HG03159 (cell line): ENCODE measurements around the gene DUSP22.
A peak's percentile ranks its signal among the peaks of the same experiment; 100 is the strongest.
"Not testable (repeated sequence)": the region's sequence is repeated elsewhere in the genome, so short reads cannot be mapped to it uniquely, and the experiment has no call there.

Experiments used
- ATAC-seq: cut with Tn5 transposase; IDR thresholded peaks from one replicate; pipeline ENCODE4 v1.9.1; 2021; ENCODE audit warnings: mild to moderate bottlenecking, moderate library complexity; ENCODE audit not compliant: unreplicated experiment

The DUSP22 gene

GRCh38 chr6:279341-280029, 12.8 kb upstream of the DUSP22 start:
- no peak for ATAC-seq

GRCh38 chr6:280775-281468, 11.4 kb upstream of the DUSP22 start:
- ATAC-seq: no peak

DNA sequence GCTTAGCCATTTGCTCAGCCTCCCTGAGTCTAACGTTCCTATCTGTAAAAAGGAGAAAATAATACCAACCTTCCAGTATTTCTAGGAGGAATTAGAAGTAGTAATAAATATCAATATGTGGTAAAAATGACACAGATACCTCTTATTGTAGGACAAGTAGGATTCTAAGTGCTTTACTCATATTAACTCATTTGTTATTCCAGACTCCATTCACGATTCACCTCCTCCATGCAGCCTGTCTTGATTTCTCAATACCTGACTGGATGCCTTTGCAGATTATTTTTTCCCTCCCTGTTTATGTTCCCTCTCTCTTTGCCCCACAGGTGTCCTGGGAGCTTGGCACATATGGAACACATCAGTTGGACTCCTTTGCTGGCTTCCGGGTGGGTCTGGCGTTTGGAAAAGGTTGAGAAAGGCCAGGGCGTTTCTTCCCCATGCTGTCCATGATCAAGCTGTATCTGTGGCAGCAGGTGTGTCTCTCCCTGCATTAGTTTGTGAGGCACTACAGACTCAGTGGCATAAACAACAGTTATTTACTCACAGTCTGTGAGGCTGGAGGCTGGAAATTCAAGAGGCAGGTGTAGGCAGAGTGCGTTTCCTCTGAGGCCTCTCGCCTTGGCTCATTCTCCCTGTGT, 10.7 kb upstream of the DUSP22 start:
- no peak for ATAC-seq

DNA sequence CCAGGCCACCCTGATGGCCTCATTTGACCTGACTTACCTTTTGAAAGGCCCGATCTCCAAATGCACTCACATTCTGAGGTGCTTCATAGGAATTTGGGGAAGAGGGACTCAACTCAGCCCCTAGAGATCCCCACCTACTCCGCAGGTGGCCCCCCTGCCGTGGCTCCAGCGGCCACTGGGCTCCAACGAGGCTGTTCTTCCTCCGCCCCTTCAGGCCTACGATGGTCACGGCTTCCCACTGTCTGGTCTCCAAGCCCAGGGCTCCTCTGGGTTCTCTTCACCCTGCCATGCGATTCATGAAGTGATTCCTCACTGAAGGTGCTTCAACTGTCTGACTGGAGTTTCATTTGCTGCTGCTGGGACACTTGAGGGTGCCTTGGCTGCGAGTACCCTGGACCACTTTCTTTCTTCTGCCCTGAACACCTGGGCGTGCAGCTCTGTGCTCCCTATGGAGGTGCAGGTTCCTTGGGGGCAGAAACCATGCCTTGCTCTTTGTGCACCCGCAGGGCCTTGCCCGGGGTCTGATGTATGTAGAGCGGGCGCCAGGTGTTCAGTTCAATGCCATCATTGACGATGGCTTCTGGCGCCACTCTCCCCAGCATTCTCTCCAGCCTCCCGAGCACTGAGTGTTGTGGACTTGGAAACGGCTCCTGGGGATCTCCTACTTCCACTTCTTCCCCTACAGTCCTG, 10.0 kb upstream of the DUSP22 start:
- no peak for ATAC-seq

DNA sequence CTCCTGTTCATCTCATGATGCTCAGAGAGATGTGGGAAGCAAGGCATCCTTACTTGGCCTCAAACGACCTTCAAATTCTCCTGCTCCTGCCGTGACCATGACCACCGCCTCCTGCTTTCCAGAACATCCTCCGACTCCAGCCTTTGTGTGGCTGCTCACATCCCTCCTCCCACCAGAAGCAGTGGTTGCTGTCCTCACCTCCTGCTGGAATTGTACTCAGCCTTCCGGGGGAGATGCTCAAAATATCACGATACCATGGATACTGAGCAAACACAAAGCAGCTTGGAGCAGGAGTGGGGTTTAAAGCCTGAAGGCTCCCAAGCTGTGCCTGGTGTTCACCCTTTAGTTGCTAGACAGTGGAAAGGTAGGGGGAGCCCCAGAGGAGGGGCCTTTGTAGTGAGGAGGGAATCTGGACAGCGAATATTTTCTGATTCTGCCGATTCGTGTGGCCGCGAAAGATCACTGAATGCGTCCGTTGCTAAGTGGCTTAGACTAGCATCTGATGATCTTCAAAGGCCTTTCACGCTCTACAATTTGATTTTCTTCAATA, 9.3 kb upstream of the DUSP22 start:
- no peak for ATAC-seq

DNA sequence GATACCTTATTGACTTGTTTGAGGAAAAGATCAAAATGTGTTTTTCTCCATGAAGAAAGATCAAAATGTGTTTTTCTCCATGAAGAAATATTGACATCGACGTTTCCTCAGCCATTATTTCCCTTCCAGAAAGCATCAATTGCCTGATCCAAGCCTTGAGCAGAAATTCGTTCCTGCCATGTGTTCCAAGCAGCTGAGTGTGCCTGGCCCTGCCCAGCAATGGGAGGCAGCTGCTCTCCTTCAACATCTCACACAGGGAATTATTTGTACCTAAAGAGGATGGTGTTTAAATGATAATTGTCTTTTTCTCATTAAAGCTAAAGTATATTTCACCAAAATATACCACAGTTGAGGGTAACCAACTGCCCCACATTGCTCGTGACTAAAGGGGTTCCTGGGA, 7.8 kb upstream of the DUSP22 start:
- ATAC-seq: no peak

GRCh38 chr6:285030-285771, 7.1 kb upstream of the DUSP22 start:
- no peak for ATAC-seq

GRCh38 chr6:285902-286301, 6.4 kb upstream of the DUSP22 start:
- ATAC-seq: not testable (repeated sequence)

- no peak for ATAC-seq
Observed at GRCh38 chr6:286681-287488, 5.4 kb upstream of the DUSP22 start.

DNA sequence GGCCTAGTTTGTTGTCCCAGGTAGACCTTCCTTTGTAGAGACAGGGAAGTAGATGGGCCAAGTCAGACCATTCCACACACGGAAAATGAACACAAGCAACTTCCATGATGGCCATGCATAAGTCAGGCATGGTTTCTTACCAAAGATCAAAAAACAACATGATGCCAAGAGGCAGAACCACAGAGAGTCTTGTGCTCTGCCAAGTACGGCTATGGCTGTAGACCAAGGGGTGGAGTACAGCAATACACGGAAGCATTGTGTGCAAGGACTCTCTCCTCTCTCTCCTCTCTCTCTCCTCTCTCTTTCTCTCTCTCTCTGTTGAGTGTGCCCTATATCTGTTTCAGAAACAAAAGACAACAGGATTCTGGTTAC, 4.8 kb upstream of the DUSP22 start:
- ATAC-seq: no peak

DNA sequence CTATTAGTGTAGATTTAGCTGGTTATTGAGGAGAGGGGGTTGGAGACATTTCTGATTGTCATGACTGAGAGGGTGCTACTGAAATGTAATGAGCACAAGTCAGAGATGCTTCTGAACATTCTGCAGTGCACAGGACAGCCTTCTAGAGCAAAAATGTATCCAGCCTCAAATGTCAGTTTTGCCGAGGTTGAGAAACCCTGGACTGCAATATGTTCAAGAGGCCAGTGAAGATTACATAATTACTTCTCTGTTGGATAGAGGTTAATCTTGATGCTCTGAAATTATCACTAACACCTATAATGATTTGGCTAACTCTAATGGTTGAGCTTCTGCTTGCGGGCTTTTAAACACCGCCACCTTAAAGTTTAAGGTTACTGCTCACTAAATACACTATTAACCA, 3.4 kb upstream of the DUSP22 start:
- ATAC-seq: no peak

- ATAC-seq: no peak
Observed at GRCh38 chr6:290111-290922, 2.0 kb upstream of the DUSP22 start.

- no peak for ATAC-seq
Observed at GRCh38 chr6:291204-291696, 1.0 kb upstream of the DUSP22 start.

GRCh38 chr6:292506-293192, 362 bp downstream of the DUSP22 start:
- peak; percentile 29 for ATAC-seq

DNA sequence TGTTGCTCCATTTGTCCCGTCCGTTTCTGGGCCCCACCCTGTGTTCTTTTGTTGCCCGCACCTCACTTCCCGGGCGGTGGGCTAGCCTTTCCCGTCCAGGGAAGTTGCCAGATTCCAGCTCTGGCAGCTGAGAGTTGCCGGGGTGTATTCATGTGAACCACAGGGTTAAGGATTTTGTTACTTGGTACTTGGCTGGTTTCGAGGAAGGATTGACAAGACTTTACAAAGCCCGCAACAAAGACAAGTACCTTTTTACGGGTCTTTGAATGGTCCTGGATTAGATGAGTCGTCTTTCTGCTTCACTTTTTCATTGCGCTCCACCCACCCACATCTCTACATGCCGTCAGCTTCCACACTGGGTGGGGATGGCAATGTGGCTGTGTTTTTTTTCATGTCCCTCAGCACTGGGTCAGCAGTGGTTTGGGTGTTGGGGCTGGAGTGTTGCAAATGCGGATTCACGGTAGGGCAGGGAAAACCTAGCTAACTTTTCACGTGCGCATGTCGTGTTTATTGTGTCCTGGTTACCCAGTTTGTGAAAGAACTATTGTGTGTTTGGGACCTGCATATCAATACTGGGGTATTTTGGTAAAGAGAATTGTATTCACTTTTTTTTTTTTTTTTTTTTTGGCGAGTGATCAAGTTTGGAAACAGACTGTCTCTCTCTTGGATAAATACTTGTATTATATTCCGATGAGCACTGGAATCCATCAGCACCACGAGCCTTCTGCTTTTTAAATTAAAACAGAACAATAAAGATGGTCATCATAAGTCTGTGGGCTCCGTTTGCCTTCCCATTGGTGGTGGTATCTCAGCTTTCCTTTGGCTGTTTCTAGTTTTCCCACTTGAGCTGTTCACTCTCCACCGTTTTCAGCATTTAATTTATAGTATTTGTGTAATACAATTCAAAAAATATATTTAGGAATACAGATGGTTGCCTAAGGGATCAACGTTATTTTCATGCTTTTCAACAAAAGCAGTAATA, 1.2 kb downstream of the DUSP22 start:
- no peak for ATAC-seq

DNA sequence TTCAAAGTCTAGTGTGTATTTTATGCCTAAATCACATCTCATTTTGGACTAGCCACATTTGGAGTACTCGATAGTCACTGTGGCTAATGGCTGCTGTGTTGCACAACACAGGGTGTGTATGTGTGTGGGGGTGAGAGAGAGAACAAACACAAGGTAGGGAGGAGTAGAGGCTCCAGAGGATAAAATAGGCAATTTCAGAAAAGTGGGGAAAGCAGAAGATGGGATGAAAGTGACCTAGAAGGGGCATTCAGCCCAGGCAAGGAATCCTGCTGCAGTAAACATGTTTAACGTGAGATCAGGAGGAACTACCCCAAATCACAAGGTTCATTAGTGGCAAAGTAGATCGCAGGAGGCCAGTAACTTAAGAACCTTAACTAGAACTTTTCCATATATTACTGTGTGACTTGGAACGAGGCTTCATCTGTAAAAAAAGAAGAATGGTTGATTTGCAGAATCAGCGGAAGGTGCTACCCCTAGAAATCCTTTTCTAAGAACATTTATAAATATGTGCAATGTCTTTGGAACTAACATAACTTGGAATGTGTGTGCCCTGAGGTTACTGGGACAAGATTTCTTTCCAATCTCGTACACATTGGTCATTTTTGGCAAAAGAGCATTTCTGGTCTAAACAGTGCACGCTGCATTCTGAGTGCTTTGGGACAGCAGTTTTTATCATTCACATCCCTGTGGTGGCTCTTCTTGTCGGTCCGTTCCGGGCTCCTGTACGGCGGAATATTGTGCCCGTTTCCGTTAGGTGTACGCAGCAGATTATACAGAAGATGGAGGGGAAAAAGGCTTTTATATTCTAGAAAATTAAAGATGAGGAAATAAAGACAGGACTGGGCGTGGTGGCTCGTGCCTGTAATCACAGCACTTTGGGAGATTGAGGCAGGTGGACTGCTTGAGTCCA, 2.6 kb downstream of the DUSP22 start:
- no peak for ATAC-seq
